ENCODE data around the gene TMEM53. TPM values are rescaled to one million over a fixed set of nuclear protein-coding genes. Genes with fewer than 3 reads are reported as not detected.

The TMEM53 gene
- total RNA-seq, result 8.1 TPM
- long read RNA-seq, transcript TMEM53-202 (3 exons, 2,310 nt), result major isoform, 11 of 33 reads
- long read RNA-seq, transcript TMEM53-204 (4 exons, 1,579 nt), result minor isoform, 5 of 33 reads
- long read RNA-seq, partial matches to known transcripts, result 2 of 33 reads
- long read RNA-seq, other reads (novel, unspliced or antisense), result 2 of 33 reads

GRCh38 chr1:44674113-44675000, at the start of gene TMEM53, which contains the start of gene ARMH1:
Gene TMEM53 (minus strand): TSS chr1:44674481. CDS start chr1:44674391, 90 bp downstream.
Gene ARMH1 (plus strand): TSS chr1:44674714. CDS start chr1:44689698, 14,984 bp downstream.
- ATAC-seq (ENCODE audit: poor library complexity), result peak; percentile 96
- peak; percentile 99 for DNase-seq
- intact Hi-C loops (cut with DNase I), result no loop called here

GRCh38 chr1:44723496-44724295, 49.4 kb upstream of the TMEM53 start:
- intact Hi-C loops (cut with DNase I), result no loop called here
- DNase-seq, result no peak
- no peak for ATAC-seq (ENCODE audit: poor library complexity)

GRCh38 chr1:44723064-44723463, 48.8 kb upstream of the TMEM53 start:
- no peak for ATAC-seq (ENCODE audit: poor library complexity)
- no peak for DNase-seq
- intact Hi-C loops (cut with DNase I), result no loop called here

GRCh38 chr1:44721485-44722361, 47.4 kb upstream of the TMEM53 start:
- ATAC-seq (ENCODE audit: poor library complexity) (peak; percentile 72), DNase-seq (no peak)
- intact Hi-C loops (cut with DNase I), result no loop called here

- no peak for ATAC-seq (ENCODE audit: poor library complexity)
- DNase-seq, result no peak
These were observed 46.0 kb upstream of the TMEM53 start for GRCh38 chr1:44720281-44720680.

GRCh38 chr1:44719318-44719717, 45.0 kb upstream of the TMEM53 start:
- no peak for ATAC-seq (ENCODE audit: poor library complexity)

More at GRCh38 chr1:44720281-44720680, 46.0 kb upstream of the TMEM53 start:
- intact Hi-C loops (cut with DNase I), result no loop called here

GRCh38 chr1:44718091-44718490, 43.8 kb upstream of the TMEM53 start:
- intact Hi-C loops (cut with DNase I), result no loop called here
- ATAC-seq (ENCODE audit: poor library complexity) (no peak), DNase-seq (no peak)

More at GRCh38 chr1:44719318-44719717, 45.0 kb upstream of the TMEM53 start:
- intact Hi-C loops (cut with DNase I), result no loop called here
- no peak for DNase-seq

- DNase-seq (no peak), ATAC-seq (ENCODE audit: poor library complexity) (no peak)
- intact Hi-C loops (cut with DNase I), result no loop called here
These were observed 43.4 kb upstream of the TMEM53 start for GRCh38 chr1:44717653-44718052.

GRCh38 chr1:44717156-44717555, 42.9 kb upstream of the TMEM53 start:
- intact Hi-C loops (cut with DNase I), result no loop called here
- DNase-seq (no peak), ATAC-seq (ENCODE audit: poor library complexity) (no peak)

- DNase-seq, result no peak
- intact Hi-C loops (cut with DNase I), result no loop called here
- peak; percentile 86 for ATAC-seq (ENCODE audit: poor library complexity)
These were observed 40.8 kb upstream of the TMEM53 start for GRCh38 chr1:44714944-44715571.

- intact Hi-C loops (cut with DNase I), result no loop called here
- DNase-seq (no peak), ATAC-seq (ENCODE audit: poor library complexity) (no peak)
These were observed 40.3 kb upstream of the TMEM53 start for GRCh38 chr1:44714532-44714931.

- no peak for ATAC-seq (ENCODE audit: poor library complexity)
- DNase-seq, result no peak
- intact Hi-C loops (cut with DNase I), result no loop called here
These were observed 39.1 kb upstream of the TMEM53 start for GRCh38 chr1:44713321-44713781.

GRCh38 chr1:44707959-44708831, 33.9 kb upstream of the TMEM53 start:
- peak; percentile 74 for ATAC-seq (ENCODE audit: poor library complexity)
- intact Hi-C loops (cut with DNase I), result no loop called here
- no peak for DNase-seq

GRCh38 chr1:44707112-44707881, 33.0 kb upstream of the TMEM53 start:
- ATAC-seq (ENCODE audit: poor library complexity) (no peak), DNase-seq (no peak)
- intact Hi-C loops (cut with DNase I), result no loop called here

GRCh38 chr1:44705938-44706337, 31.7 kb upstream of the TMEM53 start:
- DNase-seq (no peak), ATAC-seq (ENCODE audit: poor library complexity) (no peak)
- intact Hi-C loops (cut with DNase I), result no loop called here

GRCh38 chr1:44705470-44705869, 31.2 kb upstream of the TMEM53 start:
- DNase-seq, result no peak
- ATAC-seq (ENCODE audit: poor library complexity), result no peak

More at GRCh38 chr1:44705470-44705869, 31.2 kb upstream of the TMEM53 start:
- intact Hi-C loops (cut with DNase I), result no loop called here

Data from Right ventricle myocardium superior (tissue), 1 donor.